ENCODE results near the gene ARMC7.
"Not testable (repeated sequence)": the region's sequence is repeated elsewhere in the genome, so short reads cannot be mapped to it uniquely, and the experiment has no call there.

Gene ARMC7

GRCh38 chr17:75102385-75102821, 7.4 kb upstream of the ARMC7 start:
- no peak for DNase-seq

GRCh38 chr17:75103601-75104554, 5.9 kb upstream of the ARMC7 start:
- DNase-seq = no peak

GRCh38 chr17:75105126-75106080, 4.4 kb upstream of the ARMC7 start:
- peak; percentile 59 for DNase-seq

- no peak for DNase-seq
Observed at GRCh38 chr17:75108193-75108592, 1.6 kb upstream of the ARMC7 start.

- DNase-seq = no peak
Observed at GRCh38 chr17:75109046-75109406, 743 bp upstream of the ARMC7 start.

- DNase-seq = no peak
Observed at GRCh38 chr17:75110234-75110937, 617 bp downstream of the ARMC7 start.

- DNase-seq = no peak
Observed at GRCh38 chr17:75111777-75112335, 2.1 kb downstream of the ARMC7 start.

- peak; percentile 79 for DNase-seq
Observed at GRCh38 chr17:75113798-75114551, 4.2 kb downstream of the ARMC7 start.

- no peak for DNase-seq
Observed at GRCh38 chr17:75114552-75115314, 5.0 kb downstream of the ARMC7 start.

- DNase-seq = no peak
Observed at GRCh38 chr17:75115555-75115954, 5.8 kb downstream of the ARMC7 start.

GRCh38 chr17:75116737-75117136, 7.0 kb downstream of the ARMC7 start:
- DNase-seq = no peak

- no peak for DNase-seq
Observed at GRCh38 chr17:75118307-75118706, 8.5 kb downstream of the ARMC7 start.

GRCh38 chr17:75124041-75124818, 14.5 kb downstream of the ARMC7 start:
- DNase-seq = peak; percentile 71

- no peak for DNase-seq
Observed at GRCh38 chr17:75124819-75125162, 15.0 kb downstream of the ARMC7 start.

GRCh38 chr17:75125984-75126383, 16.2 kb downstream of the ARMC7 start:
- DNase-seq = no peak

GRCh38 chr17:75126954-75127353, 17.2 kb downstream of the ARMC7 start:
- no peak for DNase-seq

GRCh38 chr17:75127936-75128335, 18.2 kb downstream of the ARMC7 start:
- not testable (repeated sequence) for DNase-seq

GRCh38 chr17:75128694-75129505, 19.1 kb downstream of the ARMC7 start:
- no peak for DNase-seq

- no peak for DNase-seq
Observed at GRCh38 chr17:75129576-75129975, 19.8 kb downstream of the ARMC7 start.
